ENCODE data around the gene DLK1.

The DLK1 gene

DNA sequence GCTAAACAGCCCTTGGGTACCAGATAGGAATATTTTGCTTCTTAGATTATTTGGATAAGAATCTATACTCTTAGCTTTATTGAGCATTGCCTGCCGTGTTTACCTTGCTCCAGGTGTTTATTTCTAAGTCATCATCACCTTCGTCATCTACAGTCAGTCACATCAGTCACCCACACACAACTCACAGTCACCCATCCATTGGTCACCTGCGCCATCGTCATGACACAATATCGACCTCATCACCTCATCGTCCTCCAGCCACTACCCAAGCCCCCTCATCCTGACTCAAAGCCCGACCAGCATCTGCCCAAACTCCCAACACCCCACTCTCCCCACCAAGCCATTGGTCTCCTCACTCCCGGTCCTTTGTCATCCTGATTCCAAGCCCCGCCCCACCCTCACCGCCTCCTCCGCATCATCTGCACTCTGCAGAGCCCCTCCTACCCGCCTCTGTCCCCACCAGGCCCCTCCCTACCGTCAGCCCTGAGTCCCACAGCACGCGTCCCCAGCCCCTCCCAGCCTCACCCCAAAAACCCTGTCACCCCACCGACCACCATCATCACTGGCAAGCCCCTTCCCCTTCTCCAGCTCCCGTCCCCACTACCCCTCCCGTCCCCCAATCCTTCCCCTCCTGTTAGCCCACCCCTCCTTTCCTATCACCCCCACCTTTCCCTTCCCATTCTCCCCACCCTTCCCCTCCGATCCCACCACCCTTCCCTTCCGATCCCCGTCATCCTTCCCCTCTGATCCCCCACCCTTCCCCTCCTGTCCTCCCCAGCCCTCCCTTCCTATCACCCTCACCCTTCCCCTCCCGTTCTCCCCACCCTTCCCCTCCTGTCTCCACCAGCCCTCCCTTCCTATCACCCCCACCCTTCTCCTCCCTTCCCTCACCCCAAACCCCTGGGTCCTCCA, 9.8 kb downstream of the DLK1 start:
- no peak for DNase-seq

DNA sequence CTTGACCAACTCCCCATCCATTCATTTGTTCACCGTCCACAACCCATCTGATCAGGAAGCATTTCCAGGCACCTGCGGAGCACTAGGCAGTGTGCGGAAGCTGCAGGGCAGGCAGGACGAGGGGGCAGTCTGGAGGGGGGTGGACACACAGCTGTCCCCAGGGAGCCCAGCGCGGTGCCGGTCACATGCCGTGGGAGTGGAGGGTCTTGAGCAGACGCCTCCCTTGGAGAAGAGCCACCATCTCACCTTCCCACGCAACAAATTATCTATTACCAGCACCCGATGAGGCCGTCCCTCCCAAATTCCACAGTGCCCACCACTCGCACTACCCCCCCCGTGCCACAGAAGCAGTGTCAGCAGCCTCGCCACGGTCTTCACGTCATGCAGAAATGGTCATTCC, 10.8 kb downstream of the DLK1 start:
- DNase-seq = no peak

DNA sequence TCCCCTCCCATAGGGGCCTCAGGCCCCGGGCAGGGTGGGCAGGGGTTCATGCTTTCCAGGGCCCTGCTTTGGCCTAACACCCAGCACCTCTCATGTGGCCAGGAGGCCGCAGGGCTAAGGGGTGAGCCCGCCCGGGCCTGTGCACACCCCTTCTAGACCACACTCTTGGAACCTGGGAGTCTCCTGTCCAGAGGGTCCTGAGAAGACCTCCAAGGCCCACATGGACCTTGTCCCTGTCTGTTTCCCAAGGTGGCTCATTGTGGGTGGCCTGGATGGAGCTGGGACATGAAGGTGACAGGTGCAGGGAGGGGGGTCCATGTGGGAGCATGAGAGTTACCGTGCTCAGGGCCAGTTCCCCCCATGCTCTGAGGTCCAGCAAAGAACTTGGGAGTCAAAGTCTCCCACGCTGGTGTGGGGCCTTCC, 11.6 kb downstream of the DLK1 start:
- no peak for DNase-seq

DNA sequence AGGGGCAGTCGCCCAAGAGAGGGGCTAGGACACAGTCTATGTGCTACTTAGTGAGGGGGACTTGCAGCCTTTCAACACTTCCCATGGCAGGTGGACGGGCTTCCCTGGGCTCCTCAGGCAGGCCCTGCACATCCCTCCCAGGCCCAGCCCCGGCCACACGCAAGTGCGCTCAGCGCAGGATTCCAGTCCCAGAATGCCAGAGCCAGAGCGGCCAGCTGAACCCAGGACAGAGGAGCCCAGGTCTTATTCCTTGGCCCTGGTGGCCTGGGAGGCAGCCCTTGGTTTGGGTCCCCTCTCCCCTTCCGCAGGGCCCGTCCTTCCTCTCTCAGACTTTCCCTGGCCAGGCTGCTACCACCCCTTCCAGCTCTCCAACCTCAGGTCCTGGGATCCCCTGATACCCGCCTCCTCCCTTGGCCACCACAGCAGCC, 12.0 kb downstream of the DLK1 start:
- DNase-seq = no peak

DNA sequence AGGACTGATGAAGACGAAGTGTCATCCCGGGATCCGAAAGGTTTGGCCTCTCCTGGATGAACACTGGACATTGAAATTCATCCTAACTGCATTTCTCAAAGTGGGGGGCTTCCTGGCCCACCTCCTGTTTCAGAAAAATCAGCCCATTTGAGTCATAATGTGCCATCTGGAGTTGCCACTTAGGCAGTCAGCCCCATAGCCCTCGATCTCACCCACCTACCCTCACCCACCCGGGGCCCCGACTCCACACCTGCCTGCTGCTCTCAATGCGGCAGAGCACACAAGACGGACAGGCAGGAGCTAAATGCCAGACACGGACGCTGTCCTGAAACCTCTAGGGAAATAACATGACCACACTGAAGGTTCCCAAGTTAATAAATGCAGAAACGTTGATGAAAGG, 12.6 kb downstream of the DLK1 start:
- no peak for DNase-seq

DNA sequence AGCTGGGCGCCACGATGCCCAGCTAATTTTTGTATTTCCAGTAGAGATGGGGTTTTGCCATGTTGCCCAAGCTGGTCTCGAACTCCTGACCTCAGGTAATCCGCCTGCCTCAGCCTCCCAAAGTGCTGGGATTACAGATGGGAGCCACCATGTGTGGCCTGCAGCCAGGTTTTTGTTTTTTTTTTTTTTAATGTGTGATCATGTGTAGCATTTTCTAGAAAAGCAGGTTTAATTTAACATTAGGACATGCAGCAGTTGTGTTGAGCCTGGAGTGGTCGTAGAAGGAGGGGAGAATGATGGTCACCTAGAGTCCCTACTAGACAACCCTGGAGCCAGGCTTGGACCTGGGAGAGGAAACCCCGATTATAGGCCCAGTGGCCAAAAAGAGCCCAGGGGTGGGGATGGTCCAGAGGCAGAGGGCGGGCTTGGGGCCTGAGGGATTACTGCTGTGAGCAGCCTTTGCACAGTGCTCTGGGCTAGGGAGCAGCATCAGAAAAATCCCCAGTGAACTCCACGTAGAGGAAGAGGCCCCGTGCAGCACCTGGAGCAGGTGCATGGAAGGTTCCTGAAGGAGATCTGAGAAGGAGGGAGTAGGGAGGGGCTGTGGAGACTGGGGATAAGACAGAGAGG, 13.6 kb downstream of the DLK1 start:
- DNase-seq = no peak

DNA sequence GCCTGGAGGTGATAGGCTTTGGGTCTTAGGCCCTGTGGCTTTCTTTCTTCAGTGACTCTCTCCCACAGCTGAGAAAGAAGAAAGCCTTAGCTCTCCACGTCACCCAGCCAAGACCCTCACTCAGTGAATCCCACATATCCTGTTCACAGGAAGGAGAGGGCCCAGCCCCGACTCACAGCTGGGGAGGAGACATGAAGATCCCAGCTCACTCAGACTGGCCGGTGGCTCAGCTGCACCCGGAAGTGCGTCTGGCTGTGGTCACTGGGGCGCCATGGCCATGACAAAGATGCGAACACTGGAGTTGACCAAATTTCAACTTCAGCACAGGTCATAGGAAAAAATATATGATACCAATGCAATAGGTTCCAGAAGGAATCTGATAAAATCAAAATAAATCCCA, 14.2 kb downstream of the DLK1 start:
- DNase-seq = no peak

DNA sequence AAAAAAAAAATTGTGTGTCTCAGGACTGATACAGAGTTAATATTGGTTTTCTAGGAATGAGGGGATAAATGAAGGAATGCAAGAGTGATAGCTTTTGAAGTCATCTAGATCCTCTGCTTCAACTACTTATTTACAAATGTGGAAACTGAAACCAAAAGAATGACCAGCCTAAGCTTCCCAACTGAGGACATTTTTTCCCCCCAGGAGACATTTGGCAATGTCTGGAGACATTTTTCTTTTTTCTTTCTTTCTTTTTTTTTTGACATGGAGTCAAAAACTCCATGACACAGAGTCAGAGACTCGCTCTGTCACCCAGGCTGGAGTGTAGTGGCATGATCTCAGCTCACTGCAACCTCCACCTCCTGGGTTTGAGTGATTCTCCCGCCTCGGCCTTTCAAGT, 15.3 kb downstream of the DLK1 start:
- DNase-seq = no peak

DNA sequence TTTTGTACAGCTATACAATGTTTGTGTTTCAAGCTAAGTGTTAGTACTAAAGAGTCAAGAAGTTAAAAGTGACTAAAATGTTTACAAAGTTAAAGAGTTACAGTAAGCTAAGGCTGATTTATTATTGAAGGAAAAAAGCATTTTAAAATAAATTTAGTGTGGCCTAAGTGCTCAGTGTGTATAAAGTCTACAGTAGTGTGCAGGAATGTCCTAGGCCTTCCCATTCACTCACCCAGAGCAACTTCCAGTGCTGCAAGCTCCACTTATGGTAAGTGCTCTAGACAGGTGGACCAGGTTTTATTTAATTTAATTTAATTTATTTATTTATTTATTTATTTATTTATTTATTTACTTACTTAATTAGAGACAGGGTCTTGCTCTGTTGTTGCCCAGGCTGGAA, 19.6 kb downstream of the DLK1 start:
- DNase-seq = no peak

DNA sequence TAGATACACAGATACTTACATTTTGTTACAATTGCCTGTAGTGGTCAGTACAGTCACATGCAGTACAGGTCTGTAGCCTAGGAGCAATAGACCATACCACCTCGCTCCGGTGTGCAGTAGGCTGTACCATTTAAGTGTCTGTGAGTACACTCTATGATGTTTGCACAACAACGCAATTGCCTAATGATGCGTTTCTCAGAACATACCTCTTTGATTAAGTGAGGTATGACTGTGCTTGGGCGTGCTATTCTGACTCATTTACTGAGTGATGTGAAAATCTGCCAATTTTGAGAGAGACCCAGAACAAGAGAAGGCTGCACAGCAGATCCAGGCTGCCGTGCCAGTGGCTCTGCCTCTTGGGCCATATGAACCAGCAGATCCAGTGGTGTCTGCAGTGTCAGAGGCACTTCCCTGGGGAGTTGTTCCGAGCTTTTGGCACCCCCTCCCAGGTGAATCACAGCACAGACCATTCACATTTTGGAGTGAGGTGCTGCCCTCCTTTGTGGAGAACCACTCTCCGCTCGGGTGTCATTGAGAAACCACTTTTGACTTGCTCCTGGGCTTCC, 20.4 kb downstream of the DLK1 start:
- no peak for DNase-seq

DNA sequence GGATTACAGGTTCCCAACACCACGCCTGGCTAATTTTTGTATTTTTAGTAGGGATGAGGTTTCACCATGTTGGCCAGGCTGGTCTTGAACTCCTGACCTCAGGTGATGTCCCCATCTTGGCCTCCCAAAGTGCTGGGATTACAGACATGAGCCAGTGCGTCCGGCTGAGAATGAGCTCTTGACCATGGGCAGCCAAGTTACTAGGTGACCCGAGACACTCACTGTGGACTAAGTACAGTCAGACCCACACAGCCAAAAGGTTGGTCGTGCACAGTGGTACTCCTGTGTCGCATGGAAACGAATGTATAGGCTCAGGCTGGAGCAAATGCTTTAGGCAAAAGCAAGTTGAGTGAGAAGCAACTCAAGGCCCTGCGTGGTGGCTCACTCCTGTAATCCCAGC, 21.0 kb downstream of the DLK1 start:
- no peak for DNase-seq

DNA sequence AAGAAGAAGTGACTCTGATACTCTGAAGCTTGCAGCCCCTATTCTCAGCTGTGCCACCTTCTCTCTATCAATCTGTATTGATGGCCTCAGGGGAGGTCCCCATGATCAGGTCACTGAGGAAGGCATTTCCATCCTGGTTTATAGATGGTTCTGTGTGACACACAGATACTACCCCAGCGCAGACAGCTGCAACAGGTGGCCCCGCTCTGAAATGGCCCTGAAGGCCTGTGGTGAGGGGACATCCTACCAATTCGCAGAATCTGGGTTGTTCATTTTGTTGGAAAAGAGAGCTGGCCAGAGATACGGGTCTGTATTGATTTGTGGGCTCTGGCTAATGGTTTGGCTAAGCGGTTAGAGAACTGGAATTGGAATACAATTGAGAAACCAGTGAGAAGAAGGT, 21.7 kb downstream of the DLK1 start:
- no peak for DNase-seq

DNA sequence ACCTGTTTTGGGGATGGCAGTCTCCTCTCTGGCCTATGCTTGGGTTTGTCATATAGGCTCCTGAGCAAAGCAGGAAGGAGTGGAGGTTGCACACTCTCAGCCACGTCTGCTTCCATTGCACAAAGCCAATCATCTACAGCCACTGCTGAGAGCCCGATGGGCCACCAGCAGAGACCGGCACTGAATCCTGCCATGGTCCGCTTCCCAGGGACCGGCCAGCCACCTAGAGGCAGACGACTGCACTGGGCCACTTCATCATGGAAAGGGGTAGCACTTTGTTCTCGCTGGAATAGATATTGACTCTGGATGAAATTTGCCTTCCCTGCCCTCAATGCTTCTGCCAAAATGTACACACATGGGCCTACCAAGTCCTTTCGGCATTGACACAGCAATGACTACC, 22.3 kb downstream of the DLK1 start:
- DNase-seq = no peak

DNA sequence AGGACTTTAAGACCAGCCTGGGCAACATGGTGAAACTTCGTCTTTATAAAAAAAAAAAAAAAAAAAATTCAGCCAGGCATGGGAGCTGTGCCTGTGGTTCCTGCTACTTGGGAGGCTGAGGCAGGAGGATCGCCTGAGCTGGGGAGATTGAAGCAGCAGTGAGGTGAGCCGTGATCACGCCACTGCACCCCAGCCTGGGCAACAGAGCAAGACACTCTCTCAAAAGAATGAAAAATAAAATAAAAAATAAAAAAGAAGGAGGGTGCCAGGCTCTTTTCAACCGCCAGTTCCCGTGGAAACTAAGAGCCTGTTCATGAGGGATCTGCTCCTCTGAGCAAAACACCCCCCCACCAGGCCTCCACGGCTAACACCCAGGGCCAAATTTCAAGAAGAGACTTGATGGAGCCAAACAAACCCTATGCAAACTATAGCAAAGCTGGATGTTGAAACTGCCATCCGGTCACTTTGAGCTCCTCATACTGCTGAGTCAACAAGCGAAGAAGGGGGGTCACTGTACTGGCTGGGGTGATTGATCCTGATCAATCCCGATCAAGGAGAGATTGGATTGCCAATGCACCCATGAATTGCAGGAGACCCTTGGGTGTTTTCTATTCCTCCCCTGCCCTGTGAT, 23.4 kb downstream of the DLK1 start:
- no peak for DNase-seq

DNA sequence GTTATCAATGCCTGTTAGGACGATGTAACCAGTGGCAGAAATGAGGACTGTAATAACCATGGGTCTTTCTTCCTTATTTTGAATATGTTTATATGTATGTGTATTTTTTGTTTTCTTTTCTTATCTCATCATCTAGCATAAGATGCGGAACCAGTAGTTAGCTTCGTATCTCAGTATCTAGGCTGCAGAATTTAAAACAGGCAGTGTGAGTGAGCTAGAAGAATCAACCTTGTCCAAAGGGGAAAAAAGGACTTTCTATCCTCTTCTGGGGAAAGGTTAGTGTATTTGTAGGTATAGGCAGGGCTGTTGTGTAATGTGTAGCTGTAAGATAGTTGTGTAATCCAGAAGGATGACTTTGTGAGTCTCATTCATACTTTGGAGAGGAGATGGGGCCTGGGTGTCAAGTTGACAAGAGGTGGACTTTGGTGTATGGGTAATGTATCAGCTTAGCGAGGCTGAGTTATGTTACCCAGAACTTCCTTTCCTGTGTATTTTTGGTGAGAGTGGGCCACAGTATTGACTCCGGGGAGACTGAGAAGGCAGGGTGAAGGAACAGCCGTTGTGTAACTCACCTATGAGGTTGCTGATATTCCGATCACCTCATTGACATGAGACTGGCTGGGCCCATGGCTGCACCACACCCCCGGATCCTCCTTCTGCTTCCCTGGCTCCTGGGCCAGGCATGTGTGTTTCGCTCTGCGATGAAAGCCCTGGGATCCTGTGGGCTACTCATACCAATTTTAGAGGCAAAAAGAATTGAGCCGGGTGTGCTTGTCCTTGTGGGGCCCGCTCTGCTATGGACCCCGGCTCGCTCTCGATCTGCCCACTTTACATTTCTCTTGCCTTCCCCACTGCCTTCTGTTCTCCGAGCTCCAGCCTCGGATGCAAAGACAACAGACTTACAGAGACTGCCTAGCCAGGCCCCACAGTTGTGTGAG, 24.3 kb downstream of the DLK1 start:
- no peak for DNase-seq

DNA sequence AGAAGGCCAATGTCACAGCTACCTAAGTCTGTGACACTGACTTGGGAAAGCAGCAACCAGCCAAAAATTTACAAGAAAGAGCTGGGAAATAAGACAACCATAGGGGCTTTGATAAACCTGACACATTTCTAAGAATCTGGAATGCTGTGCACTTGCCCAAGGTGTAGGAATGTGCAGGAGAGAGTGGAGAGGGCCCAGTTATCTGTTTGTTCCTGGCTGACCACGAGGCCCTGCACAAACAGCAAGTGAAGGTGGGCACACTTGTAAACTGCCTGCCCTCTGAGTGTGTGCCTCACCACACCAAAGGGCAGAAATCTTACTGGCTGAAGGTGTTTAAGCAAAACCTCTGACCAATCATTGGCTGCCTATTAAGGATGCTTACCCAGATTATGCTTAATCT, 27.3 kb downstream of the DLK1 start:
- no peak for DNase-seq

DNA sequence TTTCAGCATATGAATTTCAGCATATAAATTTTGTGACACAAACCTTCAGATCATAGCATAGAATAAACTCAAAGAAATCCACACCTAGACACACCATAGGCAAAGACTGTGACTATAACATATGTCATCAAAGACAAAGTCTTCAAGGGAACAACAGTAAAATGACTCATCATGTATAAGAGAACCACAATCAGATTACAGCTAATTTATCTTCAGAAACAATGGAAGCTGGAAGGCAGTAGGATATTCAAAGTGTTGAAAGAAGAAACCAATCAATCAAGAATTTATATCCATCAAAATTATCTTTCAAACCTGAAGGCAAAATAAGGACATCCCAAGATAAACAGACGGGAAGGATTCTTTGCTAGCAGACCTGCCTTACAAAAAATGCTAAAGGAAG, 29.0 kb downstream of the DLK1 start:
- no peak for DNase-seq

DNA sequence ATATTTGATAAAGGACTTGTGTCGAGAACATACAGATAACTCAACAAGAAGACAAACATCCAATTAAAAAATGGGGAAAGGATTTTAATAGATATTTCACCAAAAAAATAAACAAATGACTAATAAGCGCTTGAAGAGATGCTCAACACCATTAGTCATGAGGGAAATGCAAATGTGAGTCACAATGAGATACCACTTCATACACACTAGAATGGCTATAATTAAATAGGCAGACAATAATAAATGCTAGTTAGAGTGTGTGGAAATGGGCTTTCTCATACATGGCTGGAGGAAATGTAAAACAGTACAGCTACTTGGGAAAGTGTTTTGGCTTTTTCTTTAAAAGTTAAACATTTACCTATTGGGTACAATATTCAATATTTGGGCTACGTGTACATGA, 34.8 kb downstream of the DLK1 start:
- no peak for DNase-seq

DNA sequence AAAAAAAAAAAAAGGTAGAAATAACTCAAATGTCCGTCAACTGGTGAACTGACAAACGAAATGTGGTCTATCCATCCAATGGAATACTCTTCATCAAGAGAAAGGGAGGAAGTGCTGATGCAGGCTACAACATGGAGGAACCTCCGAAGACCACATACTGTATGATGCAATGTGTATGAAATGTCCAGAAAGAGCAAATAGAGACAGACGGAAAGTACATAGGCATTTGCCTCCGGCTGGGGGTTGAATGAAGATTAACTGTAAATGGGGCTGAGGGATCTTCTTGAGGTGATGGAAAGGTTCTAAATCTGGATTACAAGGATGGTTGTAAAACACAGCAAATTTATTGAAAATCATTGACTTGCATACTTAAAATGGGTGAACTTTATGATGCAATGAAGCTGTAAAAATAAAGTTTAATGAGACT, 35.4 kb downstream of the DLK1 start:
- no peak for DNase-seq

DNA sequence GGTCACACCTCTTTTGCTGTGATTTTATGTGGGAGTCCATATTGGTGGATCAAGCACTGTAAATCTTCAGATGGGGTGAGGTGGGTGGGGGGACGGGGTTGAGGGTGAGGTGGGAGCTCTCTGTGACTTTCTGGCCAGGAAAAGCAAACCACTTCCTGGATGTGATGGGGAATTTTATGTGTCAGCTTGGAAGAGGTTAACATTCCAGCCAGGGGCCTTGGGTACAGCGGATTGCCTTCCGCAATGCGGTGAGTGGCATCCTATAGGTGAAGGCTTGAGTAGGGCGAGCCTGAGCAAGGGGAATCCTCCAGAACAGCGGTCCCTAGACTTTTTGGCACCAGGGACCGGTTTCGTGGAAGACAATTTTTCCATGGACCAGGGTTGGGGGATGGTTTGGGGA, 36.2 kb downstream of the DLK1 start:
- DNase-seq = no peak

DNA sequence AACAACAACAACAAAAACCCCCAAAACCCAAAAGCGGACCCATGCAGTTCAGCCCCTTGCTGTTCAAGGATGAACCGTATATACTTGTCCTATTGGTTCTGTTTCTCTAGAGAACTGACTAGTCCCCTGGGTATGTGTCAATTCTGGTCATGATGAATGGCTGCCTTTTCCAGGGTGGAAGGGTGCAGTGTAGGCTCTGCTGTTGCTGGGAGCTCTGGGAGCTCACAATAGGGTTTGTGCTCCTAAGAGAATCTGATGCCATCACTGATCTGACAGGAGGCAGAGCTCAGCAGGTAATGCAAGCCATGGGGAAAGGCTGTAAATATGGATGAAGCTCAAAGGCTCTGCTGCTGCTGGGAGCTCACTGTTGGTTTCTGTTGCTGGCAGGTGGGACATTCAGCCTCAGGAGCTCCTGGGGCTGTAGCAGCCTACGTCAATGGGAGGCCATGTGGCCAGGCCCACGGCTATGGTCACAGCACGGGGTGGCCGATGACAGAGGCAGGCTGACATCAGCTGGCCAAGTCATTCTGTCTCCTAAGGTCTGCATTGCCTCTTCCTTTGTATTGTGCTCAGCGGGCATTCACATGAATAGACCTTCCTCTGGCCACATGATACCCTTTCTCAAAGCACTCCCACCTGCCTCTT, 37.9 kb downstream of the DLK1 start:
- DNase-seq = no peak

DNA sequence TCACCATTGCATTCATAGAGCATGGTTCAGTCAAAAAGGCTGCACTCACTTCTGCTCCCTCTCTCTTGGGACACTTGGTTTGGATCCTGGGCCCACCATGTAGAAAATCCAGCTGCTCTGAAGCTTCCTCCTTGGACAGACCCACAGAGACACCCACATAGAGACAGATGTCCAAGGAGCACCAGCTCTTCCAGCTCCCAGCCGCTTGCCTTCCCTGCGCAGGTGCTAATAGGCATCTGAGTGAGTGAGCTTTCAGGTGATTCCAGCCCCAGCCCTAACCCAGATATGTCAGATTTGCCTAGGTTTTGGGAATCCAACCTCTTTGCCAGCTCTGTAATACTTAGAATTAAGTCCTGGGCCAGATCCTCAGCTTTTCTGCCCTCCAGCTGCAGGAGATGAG, 38.6 kb downstream of the DLK1 start:
- no peak for DNase-seq

Data from activated CD4-positive, CD25-positive, alpha-beta regulatory T cell (primary cell).